B cell (primary cell): ENCODE results near the gene SLC6A6.

ENCODE experiments used
- CTCF ChIP-seq: fragments of 200-600 bp; IDR thresholded peaks from one replicate; pipeline ENCODE4 v1.8.0; 2022; ENCODE audit warnings: antibody characterized with exemption, mild to moderate bottlenecking
- EZH2 ChIP-seq: IDR thresholded peaks from 2 replicates; pipeline ENCODE4 v1.6.1; 2012; ENCODE audit warnings: borderline replicate concordance, low read depth, mild to moderate bottlenecking, moderate library complexity, low read length; ENCODE audit not compliant: insufficient read depth, poor library complexity, severe bottlenecking

DNA sequence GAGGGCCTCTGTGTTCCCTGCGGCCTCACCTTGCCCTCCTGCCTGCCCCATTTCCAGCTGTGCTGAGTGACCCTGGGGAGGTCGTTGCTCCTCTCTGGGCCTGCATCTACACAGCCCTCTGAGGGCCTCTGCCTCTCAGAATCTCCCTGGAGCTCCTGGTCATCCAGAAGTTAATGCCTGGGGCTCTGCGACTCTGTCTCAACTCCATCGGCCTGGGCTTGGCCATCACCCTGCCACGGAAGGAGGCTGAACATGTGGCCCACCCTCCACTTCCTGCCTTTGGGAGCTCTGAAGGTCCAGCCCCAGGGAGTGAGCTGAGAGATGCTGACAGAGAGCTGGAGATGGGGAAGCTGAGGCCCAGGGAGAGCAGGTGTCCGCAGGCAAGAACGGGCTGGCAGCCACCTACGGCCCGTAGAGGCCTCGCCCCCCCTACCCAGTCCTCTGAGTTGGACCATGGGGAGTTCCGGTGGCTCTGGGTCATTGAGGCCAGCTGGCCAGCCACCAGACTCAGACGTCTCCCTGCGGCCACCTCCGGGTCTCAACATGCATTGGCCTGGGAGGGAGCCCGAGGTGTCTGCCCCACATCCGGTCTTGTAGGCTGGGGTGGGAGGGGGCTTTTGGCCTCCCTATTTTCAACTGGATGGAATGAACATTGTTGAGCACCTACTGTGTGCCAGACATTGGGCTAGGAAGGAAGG is 103.5 kb downstream of the SLC6A6 start:
- no peak for TF ChIP-seq CTCF
- no peak for TF ChIP-seq EZH2
